Type B pancreatic cell (in vitro differentiated cells): ENCODE results near the gene WDR38. TPM values are rescaled to one million over a fixed set of nuclear protein-coding genes. Genes with fewer than 3 reads are reported as not detected.

Experiments used
- DNase-seq: peaks from one replicate; pipeline ENCODE4 v3.0.0; 2021; ENCODE audit warnings: mixed read lengths; ENCODE audit not compliant: unreplicated experiment; ENCODE audit errors: extremely low spot score
- H3K27ac Mint-ChIP-seq: 2 replicates; pipeline ENCODE4 v1.8.0; 2021; ENCODE audit warnings: mild to moderate bottlenecking, mixed read lengths
- H3K27me3 Mint-ChIP-seq: 2 replicates; pipeline ENCODE4 v1.8.0; 2021; ENCODE audit warnings: mixed read lengths
- H3K36me3 Mint-ChIP-seq: 2 replicates; pipeline ENCODE4 v1.8.0; 2021; ENCODE audit warnings: mixed read lengths
- H3K4me1 Mint-ChIP-seq: one replicate; pipeline ENCODE4 v1.8.0; 2021; ENCODE audit warnings: mixed read lengths; ENCODE audit not compliant: unreplicated experiment
- H3K4me3 Mint-ChIP-seq: 2 replicates; pipeline ENCODE4 v1.8.0; 2021; ENCODE audit warnings: mild to moderate bottlenecking, mixed read lengths
- H3K9me3 Mint-ChIP-seq: 2 replicates; pipeline ENCODE4 v1.8.0; 2021; ENCODE audit warnings: mixed read lengths
- CTCF ChIP-seq: fragments of 200-600 bp; sonication (generic); conservative IDR thresholded peaks from 2 replicates; pipeline ENCODE4 v1.5.0; 2021; ENCODE audit warnings: antibody characterized with exemption, mild to moderate bottlenecking
- total RNA-seq: library from RNA; stranded (reverse); gene quantifications from 2 replicates; pipeline ENCODE4 v1.2.1, GENCODE V29; 2021; ENCODE audit warnings: low replicate concordance

Gene WDR38
- total RNA-seq, 1 donor from 2014 or later: 0.75 TPM

GRCh38 chr9:124813501-124814163 is 39.6 kb upstream of the WDR38 start:
- H3K4me3 Mint-ChIP-seq: no peak overlapping the region
- no peak for DNase-seq
- H3K27me3 Mint-ChIP-seq: no peaks in the 10 kb centered on the region
- H3K27ac Mint-ChIP-seq: peak overlapping the region; percentile 98
- H3K4me1 Mint-ChIP-seq: peaks cover 24% of the 10 kb centered on the region
- H3K9me3 Mint-ChIP-seq: no peaks in the 10 kb centered on the region
- no peaks in the 10 kb centered on the region for H3K36me3 Mint-ChIP-seq
- TF ChIP-seq CTCF: no peak

DNA sequence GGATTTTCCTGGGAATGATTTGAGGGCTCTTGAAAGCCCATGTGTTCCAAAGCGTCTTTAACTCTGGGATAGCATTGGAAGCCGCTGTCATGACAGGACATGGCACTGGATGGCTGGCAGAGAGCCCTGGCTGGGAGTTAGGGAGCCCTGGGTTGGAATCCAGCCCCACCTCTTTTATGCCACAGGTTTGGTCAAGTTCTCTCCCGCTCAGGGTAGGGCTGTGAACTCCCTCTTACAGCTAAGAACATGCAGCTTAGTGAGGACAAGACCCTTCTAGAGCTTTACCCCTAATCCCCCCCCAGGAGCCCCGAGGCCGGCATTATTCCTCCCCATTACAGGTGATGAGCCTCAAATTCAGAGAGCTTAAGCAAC is 39.1 kb upstream of the WDR38 start:
- Mint-ChIP-seq H3K27me3 (no peaks in the 10 kb centered on the region), H3K27ac (peak overlapping the region; percentile 98), H3K9me3 (no peaks in the 10 kb centered on the region), H3K36me3 (no peaks in the 10 kb centered on the region), H3K4me3 (no peak overlapping the region), H3K4me1 (peaks cover 24% of the 10 kb centered on the region)
- TF ChIP-seq CTCF: no peak
- no peak for DNase-seq

DNA sequence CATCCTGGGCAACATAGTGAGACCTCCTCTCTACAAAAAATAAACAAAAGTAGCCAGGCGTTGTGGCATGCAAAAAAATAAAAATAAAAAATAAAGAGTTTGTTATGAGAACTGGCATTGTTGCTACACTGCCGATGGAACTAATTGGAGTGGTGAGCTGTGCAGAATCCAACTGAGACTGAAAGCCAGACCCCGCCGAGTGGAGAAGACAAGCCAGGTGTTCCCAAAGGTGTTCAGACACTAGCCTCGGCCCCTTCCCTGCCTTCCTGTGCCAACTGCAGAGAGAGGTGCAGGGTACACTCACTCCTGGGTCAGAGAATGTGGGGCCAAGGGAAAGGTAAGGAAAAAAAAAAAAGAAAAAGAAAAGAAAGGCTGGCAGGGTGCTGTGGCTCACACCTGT is 37.7 kb upstream of the WDR38 start:
- no peak for DNase-seq
- Mint-ChIP-seq H3K36me3 (no peaks in the 10 kb centered on the region), H3K27ac (no peak overlapping the region), H3K9me3 (no peaks in the 10 kb centered on the region), H3K27me3 (no peaks in the 10 kb centered on the region), H3K4me1 (peaks cover 20% of the 10 kb centered on the region), H3K4me3 (no peak overlapping the region)
- no peak for TF ChIP-seq CTCF

- TF ChIP-seq CTCF: no peak
- no peak overlapping the region for H3K4me3 Mint-ChIP-seq
- no peaks in the 10 kb centered on the region for H3K27me3 Mint-ChIP-seq
- H3K4me1 Mint-ChIP-seq: peaks cover 14% of the 10 kb centered on the region
- peak overlapping the region; percentile 77 for H3K27ac Mint-ChIP-seq
- no peaks in the 10 kb centered on the region for H3K9me3 Mint-ChIP-seq
- DNase-seq: no peak
- H3K36me3 Mint-ChIP-seq: no peaks in the 10 kb centered on the region
These were observed 34.6 kb upstream of the WDR38 start for GRCh38 chr9:124818431-124819281.

DNA sequence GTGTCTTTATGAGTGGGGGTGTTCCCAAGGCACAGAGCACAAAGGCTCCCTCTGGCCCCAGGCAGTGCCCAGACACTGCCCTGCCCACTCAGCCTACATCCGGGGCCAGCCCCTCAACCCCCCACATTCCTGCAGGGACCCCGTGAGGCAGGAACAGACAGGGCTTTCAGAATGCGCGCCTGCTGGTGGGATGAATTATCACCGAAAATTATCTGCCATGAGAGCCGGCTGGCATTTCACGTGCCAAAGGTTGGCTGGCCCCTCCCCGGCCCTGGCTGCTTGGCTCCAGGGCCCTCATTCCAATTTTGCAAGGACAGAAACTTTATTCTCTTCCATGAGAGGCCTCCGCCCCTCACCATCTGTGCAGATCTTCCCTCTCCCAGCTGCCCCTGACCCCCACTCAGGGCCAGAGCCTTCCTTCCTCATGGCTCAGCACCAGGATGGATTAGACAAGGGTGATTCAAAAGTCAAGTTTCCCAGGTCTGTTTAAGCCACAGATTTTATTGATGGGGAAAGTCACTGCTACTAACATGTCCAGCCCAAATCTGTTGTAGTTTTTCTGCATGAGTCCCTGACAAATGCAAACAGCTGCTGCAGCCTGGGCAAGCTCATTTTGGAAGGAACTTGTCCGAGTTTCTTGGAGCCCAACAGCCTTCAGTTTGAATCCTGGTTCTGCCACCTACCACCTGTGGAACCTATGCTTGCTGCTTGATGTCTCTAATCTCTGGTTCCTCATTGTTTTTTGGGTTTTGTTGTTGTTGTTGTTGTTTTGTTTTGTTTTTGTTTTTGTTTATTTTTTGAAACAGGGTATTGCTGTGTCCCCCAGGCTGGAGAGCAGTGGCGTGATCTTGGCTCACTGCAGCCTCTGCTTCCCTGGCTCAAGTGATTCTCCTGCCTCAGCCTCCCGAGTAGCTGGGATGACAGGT is 32.3 kb upstream of the WDR38 start:
- H3K4me3 Mint-ChIP-seq: no peak overlapping the region
- H3K36me3 Mint-ChIP-seq: no peaks in the 10 kb centered on the region
- no peak overlapping the region for H3K27ac Mint-ChIP-seq
- TF ChIP-seq CTCF: no peak
- H3K4me1 Mint-ChIP-seq: peaks cover 14% of the 10 kb centered on the region
- no peaks in the 10 kb centered on the region for H3K9me3 Mint-ChIP-seq
- no peaks in the 10 kb centered on the region for H3K27me3 Mint-ChIP-seq
- no peak for DNase-seq
